Uterus (tissue), 4 donors: ENCODE measurements around the gene CCDC61. TPM values are rescaled to one million over a fixed set of nuclear protein-coding genes. Genes with fewer than 3 reads are reported as not detected.

Source experiments
- DNase-seq, 2 donors: peaks; one replicate each; pipeline ENCODE4 v3.0.0-alpha.2; 2019 to 2020
- H3K27ac ChIP-seq, 2 donors: fragments of 200-600 bp; sonication (generic); 1 replicate in 1 of 2; 2 replicates in 1 of 2; pipeline ENCODE4 v1.5.1; 2016 to 2018
- H3K27me3 ChIP-seq, 2 donors: fragments of 200-600 bp; sonication (generic); one replicate each; pipeline ENCODE4 v1.5.1; 2018 to 2019; ENCODE audit warnings: control low read depth in 1 of 2
- H3K36me3 ChIP-seq, 2 donors: fragments of 200-600 bp; sonication (generic); one replicate each; pipeline ENCODE4 v1.5.1; 2019; ENCODE audit warnings: control low read depth in 1 of 2
- H3K4me1 ChIP-seq, 2 donors: fragments of 200-600 bp; sonication (generic); one replicate each; pipeline ENCODE4 v1.5.1; 2018 to 2019; ENCODE audit warnings: control low read depth in 1 of 2
- H3K4me3 ChIP-seq, 2 donors: fragments of 200-600 bp; sonication (generic); 1 replicate in 1 of 2; 2 replicates in 1 of 2; pipeline ENCODE4 v1.5.1; 2018 to 2019; ENCODE audit warnings: mild to moderate bottlenecking in 1 of 2
- H3K9me3 ChIP-seq, 2 donors: fragments of 200-600 bp; sonication (generic); one replicate each; pipeline ENCODE4 v1.5.1; 2019; ENCODE audit warnings: control low read depth in 1 of 2
- POLR2A ChIP-seq, 2 donors: fragments of 450-650 bp; IDR thresholded peaks; one replicate each; pipeline ENCODE4 v1.6.1; 2016; ENCODE audit warnings: antibody characterized with exemption in 2 of 2, mild to moderate bottlenecking in 1 of 2, moderate library complexity in 1 of 2
- intact Hi-C: fragments of 100-400 bp; cut with DNase I; formaldehyde crosslinking; loops from one replicate; pipeline ENCODE4 v1.15.1; 2023; ENCODE audit warnings: low total_unique reads
- total RNA-seq, 4 donors: library from RNA; depleted of rRNA in 3 of 4; stranded (reverse); fragments of >200 nt in 3 of 4; gene quantifications; one replicate each; pipeline versions ENCODE4 v1.1.0 to v1.2.4, GENCODE V29; 2014 to 2023
- TF ChIP-seq, protein P1 (sequence below), 4 experiments: fragments of 200-600 bp in 2 of 4; fragments of 450-650 bp in 2 of 4; sonication (generic) in 2 of 4; IDR thresholded peaks; one replicate each; pipeline ENCODE4 v1.5.1; 2016 to 2019; ENCODE audit warnings: antibody characterized with exemption in 4 of 4, mild to moderate bottlenecking in 2 of 4, moderate library complexity in 1 of 4
- donor health status: DM: yes; HTN: yes; CAD: no.

CCDC61 gene
- total RNA-seq, 4 donors from 2014 or later: 1.2 to 21.5 (median 10.1) TPM

DNA sequence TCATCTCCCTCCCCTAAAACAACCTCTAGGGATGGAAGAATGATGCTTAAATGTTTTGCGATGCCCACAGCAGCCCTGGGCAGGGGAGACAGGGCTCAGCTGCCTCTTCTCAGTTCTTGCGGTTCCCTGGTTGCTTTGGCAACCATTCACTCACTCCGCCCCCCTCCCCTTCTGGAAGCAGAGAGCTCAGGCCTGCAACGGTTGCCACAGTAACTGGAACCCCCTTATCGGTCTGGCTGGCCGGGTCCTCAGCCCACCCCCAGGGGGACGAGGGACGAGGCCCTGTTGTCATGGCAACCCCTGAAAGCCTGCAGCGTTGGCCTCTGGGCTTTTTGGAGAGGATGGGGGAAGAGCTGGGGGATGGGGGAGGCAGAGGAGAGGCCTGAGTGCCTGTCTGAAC, 41.1 kb upstream of the CCDC61 start:
- intact Hi-C loops: no loop called here
- H3K27ac ChIP-seq: no peak overlapping the region
- H3K36me3 ChIP-seq: no peaks in the 10 kb centered on the region
- no peak for DNase-seq
- no peaks in the 10 kb centered on the region for H3K27me3 ChIP-seq
- no peak overlapping the region for H3K4me3 ChIP-seq
- no peak for TF ChIP-seq POLR2A (IDR thresholded peaks at IDR 0.05)
- TF ChIP-seq, protein P1, sequence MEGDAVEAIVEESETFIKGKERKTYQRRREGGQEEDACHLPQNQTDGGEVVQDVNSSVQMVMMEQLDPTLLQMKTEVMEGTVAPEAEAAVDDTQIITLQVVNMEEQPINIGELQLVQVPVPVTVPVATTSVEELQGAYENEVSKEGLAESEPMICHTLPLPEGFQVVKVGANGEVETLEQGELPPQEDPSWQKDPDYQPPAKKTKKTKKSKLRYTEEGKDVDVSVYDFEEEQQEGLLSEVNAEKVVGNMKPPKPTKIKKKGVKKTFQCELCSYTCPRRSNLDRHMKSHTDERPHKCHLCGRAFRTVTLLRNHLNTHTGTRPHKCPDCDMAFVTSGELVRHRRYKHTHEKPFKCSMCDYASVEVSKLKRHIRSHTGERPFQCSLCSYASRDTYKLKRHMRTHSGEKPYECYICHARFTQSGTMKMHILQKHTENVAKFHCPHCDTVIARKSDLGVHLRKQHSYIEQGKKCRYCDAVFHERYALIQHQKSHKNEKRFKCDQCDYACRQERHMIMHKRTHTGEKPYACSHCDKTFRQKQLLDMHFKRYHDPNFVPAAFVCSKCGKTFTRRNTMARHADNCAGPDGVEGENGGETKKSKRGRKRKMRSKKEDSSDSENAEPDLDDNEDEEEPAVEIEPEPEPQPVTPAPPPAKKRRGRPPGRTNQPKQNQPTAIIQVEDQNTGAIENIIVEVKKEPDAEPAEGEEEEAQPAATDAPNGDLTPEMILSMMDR (IDR thresholded peaks at IDR 0.05): no peak
- H3K9me3 ChIP-seq: no peaks in the 10 kb centered on the region
- no peaks in the 10 kb centered on the region for H3K4me1 ChIP-seq

DNA sequence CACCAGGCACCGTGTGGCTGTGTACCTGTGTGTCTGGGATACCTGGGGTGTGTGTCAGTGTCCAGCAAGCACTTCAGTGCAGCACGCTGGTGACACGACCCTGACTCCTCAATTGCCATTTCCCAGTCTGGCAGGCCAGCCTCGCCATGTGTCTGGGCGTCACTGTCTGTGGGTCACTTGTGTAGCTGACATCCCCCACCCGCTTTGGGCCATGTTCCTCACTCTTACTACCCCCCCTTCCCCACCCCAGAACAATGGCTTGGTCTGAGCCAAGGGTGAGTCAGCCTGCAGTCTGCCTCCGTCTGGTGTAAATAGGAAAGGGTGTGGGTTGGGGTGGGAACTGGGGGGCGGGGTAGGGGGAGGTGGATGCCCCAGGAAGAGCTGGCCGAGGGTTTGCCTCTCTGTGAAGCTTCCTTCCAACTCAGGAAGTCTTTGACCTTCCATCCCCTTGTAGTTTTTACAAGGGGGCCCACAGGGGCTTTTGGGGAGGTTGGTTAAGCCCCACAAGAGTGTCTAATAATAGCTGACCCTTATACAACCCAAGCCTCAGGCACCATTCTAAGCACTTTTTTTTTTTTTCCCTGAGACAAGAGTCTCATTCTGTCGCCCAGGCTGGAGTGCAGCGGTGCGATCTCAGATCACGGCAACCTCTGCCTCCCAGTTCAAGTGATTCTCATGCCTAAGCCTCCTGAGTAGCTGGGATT, 39.2 kb upstream of the CCDC61 start:
- TF ChIP-seq, protein P1 (IDR thresholded peaks at IDR 0.05): no peak
- Histone ChIP-seq H3K9me3 (no peaks in the 10 kb centered on the region), H3K36me3 (no peaks in the 10 kb centered on the region), H3K27ac (peak overlapping the region in 1 of 2 donors; percentile 48), H3K4me1 (no peaks in the 10 kb centered on the region), H3K27me3 (no peaks in the 10 kb centered on the region), H3K4me3 (no peak overlapping the region)
- peak; percentile 21 to 79 for DNase-seq
- intact Hi-C loops: no loop called here

DNA sequence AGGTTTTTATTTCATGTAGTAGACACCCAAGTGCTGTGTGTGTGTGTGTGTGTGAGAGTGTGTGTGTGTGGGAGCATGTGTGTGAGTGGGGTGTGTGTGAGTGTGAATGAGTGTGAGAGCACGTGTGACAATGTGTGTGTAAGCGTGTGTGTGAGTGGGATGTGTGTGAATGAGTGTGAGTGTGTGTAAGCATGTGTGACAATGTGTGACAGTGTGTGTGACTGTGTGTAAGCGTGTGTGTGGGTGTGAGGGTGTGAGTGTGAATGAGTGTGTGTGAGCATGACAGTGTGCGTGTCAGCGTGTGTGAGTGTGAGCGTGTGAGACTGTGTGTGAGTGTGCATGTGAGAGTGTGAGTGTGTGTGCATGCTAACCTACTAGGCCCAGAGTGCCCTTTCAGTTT, 36.9 kb upstream of the CCDC61 start:
- no peak for TF ChIP-seq POLR2A (IDR thresholded peaks at IDR 0.05)
- TF ChIP-seq, protein P1 (IDR thresholded peaks at IDR 0.05): no peak
- no peaks in the 10 kb centered on the region for H3K27me3 ChIP-seq
- H3K36me3 ChIP-seq: no peaks in the 10 kb centered on the region
- no peak for DNase-seq
- no peak overlapping the region for H3K4me3 ChIP-seq
- H3K27ac ChIP-seq: no peak overlapping the region
- no peaks in the 10 kb centered on the region for H3K9me3 ChIP-seq
- intact Hi-C loops: no loop called here
- no peaks in the 10 kb centered on the region for H3K4me1 ChIP-seq

DNA sequence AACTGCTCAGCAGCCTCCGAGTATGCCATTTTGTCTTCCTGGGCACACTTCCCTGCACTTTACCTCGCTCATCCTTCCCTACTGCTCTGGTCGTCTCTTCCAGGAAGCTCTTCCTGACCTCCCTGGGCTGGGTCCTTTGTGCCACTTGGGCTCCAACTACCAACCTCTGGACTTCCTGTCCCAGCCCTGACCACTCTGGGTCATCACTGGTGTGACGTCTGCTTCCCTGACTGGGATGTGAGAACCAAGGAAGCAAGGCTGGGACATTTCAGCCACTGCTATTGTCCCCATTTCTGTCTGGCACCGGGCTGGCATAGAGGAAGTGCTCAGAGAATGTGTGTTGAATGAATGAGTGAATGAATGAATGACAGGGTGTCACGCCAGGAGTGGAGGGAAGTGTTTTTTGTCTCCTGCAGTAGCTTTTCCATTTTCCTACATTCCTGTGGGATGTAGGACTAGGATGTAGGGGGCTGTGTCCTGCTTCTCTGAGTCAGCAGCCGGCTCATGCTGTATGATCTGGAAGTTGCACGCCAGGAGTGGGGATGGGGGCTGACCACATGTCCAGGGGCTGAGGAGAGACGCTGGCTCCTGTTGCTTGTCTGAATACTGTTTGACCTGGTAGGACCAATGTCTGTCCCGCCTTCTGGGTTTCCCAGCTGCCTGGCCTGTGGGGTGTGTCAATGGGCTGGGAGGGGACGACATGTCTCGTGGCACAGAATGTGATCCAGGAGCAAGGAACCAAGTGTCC, 36.3 kb upstream of the CCDC61 start:
- no peak for DNase-seq
- Histone ChIP-seq H3K27ac (no peak overlapping the region), H3K36me3 (no peaks in the 10 kb centered on the region), H3K9me3 (no peaks in the 10 kb centered on the region), H3K4me1 (no peaks in the 10 kb centered on the region), H3K4me3 (no peak overlapping the region), H3K27me3 (no peaks in the 10 kb centered on the region)
- intact Hi-C loops: no loop called here
- TF ChIP-seq POLR2A (IDR thresholded peaks at IDR 0.05): no peak
- TF ChIP-seq, protein P1 (IDR thresholded peaks at IDR 0.05): no peak

DNA sequence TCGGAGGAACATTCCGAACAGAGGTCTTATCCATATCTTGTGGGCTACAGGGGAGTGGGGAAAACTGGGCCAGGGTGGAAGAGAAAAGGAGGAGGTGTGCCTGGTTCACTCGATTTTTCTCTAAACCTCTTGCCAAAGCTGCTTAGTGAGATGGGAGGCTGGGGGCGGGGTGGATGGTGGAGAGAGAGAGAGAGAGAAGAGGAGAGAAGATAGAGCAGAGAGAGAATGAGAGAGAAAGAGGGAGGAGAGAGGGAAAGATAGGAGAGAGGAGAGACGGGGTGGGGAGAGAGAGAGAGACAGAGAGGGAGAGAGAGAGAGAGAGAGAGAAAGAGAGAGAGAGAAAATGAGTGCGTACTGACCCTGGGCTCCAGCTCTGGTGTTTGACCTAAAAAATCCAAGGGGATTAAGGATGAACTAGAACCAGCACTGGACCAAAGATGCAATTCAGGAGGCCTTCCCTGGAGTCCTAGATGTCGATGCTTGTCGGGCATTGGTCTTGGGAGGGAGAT, 35.7 kb upstream of the CCDC61 start:
- no peak for TF ChIP-seq POLR2A (IDR thresholded peaks at IDR 0.05)
- TF ChIP-seq, protein P1 (IDR thresholded peaks at IDR 0.05): no peak
- Histone ChIP-seq H3K27ac (no peak overlapping the region), H3K27me3 (no peaks in the 10 kb centered on the region)

More for the DNA sequence above, 35.7 kb upstream of the CCDC61 start:
- DNase-seq: no peak
- Histone ChIP-seq H3K4me3 (no peak overlapping the region), H3K9me3 (no peaks in the 10 kb centered on the region), H3K36me3 (no peaks in the 10 kb centered on the region), H3K4me1 (no peaks in the 10 kb centered on the region)
- intact Hi-C loops: no loop called here
